HG03103 (cell line): Measurements from ENCODE around the gene ZNF764.
A peak's percentile ranks its signal among the peaks of the same experiment; 100 is the strongest.
"Not testable (repeated sequence)": the region's sequence is repeated elsewhere in the genome, so short reads cannot be mapped to it uniquely, and the experiment has no call there.

ENCODE experiments used
- ATAC-seq: cut with Tn5 transposase; IDR thresholded peaks from one replicate; pipeline ENCODE4 v1.9.1; 2021; ENCODE audit warnings: low read depth; ENCODE audit not compliant: unreplicated experiment

Gene ZNF764

GRCh38 chr16:30557957-30558788, at the start of gene ZNF764:
Gene ZNF764 (minus strand): TSS chr16:30558374. CDS start chr16:30558182, 192 bp downstream.
- ATAC-seq, result peak; percentile 76

- ATAC-seq, result no peak
Measured at GRCh38 chr16:30606004-30606403, 47.8 kb upstream of the ZNF764 start.

GRCh38 chr16:30605158-30605557, 47.0 kb upstream of the ZNF764 start:
- no peak for ATAC-seq

DNA sequence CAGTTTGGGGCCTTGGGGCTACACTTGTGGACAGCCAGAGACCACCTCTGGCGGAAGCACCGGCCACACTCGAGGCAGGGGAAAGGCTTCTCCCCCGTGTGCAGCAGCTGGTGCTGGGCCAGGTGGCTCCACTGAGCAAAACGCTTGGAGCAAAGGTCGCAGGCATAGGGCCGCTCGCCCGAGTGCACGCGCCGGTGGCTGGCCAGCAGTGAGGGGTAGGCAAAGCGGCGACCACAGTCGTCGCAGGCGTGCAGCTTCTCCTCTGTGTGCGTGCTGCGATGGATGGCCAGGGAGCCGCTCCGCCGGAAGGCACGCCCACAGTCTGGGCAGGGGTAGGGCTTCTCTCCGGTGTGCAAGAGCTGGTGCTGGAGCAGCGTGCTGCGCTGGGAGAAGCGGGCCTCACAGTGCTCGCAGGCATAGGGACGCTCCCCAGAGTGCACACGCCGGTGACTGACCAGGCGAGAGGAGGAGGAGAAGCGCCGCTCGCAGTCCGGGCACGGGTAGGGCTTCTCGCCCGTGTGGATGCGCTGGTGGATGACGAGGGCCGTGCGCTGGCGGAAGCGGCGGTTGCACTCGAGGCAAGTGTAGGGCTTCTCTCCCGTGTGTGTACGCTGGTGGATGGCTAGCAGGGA, 46.3 kb upstream of the ZNF764 start:
- ATAC-seq, result no peak

DNA sequence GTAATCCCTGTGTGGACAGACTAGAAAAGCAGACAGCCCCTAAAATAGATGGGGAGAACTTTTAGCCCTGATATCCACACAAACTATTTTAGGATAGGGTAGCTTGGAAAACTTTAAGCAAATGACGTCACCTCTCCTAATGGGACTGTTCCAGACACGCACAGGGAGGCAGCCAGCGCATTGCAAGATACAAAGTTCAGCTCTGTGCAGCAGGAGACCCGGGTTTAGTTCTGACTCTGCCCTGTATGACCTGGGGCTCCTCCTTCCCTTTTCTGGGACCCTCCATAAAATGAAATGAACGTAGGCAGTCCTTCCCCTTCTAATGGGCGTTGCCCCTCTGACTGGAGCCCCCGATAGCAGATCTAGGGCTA, 45.8 kb upstream of the ZNF764 start:
- ATAC-seq, result no peak

DNA sequence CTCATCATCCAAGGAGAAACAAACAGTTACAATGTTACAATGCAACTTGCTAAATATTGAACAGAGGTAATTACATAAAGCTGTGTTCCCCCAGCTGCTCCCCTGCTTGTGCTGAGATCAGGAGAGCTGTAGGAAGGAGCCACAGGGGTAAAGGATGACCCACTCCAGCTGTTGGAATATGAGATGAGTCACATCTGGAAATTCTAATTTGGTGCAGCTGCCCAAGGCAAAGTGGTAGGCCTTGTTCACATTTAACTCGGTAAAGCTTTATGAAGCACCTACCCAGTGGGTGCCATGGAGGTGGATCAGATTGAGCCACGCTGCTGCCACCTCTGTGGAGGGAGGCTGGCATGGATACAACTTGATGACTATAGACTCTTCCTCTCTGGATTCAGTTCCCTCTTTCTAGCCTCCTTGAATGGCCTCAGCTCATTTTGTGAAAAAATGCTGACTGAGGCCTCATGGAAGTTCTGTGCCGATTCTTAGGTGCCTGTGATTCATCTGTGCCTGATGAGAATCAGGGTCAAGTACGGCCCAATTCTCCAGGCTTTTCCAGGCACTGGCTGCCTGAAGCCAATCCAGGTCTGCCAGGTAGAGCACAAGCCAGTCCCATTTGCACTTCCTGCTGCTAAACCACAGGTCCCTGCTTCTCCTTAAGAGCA, 44.6 kb upstream of the ZNF764 start:
- no peak for ATAC-seq

DNA sequence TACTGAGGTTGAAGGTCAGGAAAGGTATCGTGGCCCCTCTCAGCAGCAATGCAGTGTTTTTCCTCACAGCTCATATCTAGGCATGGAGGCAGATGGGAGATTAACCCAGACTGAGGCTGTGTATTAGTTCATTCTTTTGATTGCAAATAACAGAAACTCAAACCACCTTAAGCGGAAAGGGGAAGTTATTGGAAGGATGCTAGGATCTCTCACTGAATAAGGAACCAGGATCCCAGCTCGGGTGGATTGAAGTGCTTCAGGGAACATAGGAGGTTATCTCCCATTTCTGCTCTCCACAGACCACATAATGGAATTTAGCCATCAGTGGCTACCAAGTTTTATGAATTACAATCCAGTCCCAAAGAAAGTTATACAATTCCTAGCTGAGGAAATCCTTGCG, 43.8 kb upstream of the ZNF764 start:
- no peak for ATAC-seq

DNA sequence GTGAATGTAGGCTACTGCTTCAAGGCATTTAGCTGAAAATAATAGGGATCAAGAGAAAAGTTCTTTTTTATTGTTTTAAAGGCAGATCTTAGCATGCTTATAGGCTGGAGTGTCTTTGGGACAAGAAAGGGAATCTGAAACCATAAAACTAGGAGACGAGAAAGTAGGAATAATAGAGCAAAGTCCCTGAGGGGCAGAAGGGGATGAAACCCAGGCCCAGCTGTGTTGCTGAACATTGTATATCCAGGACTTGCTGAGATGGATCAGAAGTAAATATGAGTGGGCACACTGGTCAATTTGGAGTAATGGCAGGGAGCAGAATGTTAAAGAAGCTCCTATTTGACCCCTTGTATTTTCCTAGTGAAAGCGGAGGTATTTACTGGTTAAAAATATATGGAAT, 42.8 kb upstream of the ZNF764 start:
- no peak for ATAC-seq

DNA sequence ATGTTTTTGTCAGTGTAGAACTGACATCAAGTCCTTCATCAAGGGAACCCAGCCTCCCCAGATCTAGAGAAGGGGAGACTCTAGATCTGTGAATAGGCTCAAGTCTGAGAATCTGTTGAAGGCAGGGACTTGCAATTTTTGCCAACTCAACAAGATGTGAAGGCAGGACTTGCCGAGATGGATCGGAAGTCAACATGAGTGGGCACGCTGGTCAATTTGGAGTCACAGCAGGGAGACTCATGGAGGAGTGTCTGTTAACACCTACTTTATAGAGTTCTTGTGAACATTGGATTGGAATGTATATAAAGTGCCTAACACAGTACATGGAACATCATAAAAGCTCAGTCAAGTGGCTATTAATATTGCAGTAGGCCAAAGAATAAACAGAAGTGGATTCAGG, 42.0 kb upstream of the ZNF764 start:
- no peak for ATAC-seq

DNA sequence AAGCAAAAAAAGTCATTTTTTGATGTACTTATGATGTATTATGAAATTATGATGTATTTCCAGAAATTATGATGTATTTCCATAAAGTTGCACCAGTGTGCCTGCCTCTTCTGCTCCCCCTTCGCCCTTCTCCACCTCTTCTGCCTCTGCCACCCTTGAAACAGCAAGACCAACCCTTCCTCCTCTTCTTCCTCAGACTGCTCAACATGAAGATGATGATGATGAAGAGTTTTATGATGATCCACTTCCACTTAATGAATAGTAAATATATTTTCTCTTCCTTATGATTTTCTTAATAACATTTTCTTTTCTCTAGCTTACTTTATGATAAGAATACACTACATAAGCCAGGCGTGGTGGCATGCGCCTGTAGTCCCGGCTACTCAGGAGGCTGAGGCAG, 34.7 kb upstream of the ZNF764 start:
- no peak for ATAC-seq

DNA sequence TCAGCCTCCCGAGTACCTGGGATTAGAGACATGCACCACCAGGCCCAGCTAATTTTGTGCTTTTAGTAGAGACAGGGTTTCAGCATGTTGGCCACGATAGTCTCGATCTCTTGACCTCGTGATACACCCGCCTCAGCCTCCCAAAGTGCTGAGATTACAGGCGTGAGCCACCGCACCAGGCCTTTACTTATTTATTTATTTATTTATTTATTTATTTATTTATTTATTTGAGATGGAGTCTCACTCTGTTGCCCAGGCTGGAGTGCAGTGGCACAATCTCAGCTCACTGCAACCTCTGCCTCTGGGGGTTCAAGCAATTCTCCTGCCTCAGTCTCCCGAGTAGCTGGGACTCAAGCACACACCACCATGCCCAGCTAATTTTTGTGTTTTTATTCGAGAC, 32.7 kb upstream of the ZNF764 start:
- ATAC-seq, result not testable (repeated sequence)

DNA sequence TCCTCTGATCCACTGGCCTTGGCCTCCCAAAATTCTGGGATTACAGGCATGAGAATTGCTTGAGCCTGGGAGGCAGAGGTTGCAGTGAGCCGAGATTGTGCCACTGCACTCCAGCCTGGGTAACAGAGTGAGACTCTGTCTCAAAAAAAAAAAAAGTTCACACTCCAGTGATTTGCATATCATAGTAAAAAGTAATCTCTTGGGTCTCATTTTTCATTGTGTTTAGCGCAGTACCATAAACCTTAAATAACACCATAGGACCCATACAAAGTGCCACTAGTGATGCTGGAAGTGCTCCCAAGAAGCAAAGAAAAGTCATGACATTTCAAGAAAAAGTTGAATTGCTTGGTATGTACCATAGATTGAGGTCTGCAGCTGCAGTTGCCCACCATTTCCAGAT, 31.4 kb upstream of the ZNF764 start:
- not testable (repeated sequence) for ATAC-seq

DNA sequence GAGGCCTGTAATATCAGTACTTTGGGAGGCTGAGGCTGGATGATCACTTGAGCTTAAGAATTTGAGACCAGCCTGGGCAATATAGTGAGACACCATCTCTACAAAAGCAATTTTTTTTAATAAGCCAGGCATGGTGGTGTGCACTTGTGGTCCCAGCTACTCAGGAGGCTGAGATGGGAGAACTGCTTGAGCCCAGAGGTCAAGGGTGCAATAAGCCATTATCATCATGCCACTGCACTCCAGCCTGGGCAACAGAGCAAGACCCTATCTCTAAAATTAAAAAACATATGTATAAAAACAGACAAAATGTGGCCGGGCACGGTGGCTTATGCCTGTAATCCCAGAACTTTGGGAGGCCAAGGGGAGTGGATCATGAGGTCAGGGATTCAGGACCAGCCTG, 30.5 kb upstream of the ZNF764 start:
- no peak for ATAC-seq

DNA sequence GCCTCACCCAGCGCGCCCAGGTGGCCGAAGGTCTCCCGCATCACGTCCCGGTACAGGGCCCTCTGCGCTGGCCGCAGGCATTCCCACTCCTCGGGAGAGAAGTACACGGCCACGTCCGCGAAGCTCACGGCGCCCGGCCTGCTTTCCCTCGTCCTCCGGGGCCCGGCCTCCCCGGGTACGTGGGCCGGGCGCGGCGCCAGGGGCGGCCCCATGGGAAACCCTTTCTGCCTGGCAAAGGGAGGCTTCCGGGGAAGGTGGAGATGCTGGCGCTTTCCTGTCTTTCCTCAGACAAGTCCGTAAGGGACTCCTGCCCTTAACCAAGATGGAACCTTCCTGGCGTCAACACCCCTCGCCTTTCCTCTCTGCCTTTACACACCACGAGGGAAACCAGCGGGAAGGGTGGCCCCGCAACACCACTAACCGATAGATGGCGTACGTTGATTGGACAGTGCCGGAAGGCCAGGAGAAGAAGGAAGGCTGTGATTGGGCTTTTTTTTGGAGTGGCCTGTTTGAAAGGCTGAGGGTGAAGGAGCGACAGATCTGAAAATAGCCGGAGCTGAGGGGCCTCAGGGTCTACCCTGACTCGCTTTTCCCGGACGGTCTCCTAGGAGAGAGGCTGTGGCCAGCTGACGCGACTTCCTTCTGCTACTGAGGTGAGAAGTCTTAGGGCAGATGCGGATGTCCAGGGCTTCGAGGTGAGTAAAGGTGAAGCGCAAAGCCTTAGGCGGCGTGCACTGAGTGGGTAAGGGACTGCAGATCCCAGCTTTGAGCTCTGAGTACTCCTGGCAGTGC, 27.4 kb upstream of the ZNF764 start, which contains the start of gene ZNF785:
ZNF785 (minus strand) TSS at position 298 of the 792 bp plus-strand sequence; CDS start at position 212, 86 bp downstream.
- peak; percentile 84 for ATAC-seq

DNA sequence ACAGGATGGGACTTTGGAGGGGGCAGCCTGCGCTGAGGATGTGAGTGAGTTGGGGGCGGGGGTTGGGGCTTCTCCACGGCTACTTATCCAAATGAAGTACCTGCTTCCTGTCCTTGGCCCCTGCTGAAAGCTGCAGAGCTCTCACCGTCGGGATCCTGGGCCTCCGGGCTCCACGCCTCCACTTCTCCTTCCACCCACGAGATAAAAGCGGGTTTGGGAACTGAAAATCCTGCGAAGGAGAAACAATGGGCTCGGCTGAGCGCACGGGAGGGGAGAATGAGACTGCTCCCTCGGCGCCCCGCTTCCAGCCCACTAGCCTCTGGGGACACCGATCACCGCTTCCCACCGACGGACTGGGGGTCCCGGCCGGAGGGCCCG, 26.8 kb upstream of the ZNF764 start:
- ATAC-seq, result no peak

- ATAC-seq, result no peak
Measured at GRCh38 chr16:30582611-30583340, 24.6 kb upstream of the ZNF764 start.

GRCh38 chr16:30581457-30581856, 23.3 kb upstream of the ZNF764 start:
- no peak for ATAC-seq

DNA sequence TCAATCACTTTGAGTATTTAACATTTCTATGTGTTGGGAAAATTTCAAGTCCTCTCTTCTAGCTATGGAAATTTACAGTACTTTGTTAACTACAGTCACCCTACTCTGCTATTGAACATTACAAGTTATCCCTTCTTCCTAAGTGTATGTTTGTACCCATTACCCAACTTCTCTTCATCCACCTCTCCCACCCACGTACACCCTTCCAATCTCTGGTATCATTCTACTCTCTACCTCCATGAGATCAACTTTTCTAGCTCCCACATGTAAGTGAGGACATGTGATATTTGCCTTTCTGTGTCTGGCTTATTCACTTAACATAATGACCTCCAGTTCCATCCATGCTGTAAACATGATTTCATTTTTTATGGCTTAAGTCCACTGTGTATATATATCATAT, 16.5 kb upstream of the ZNF764 start:
- no peak for ATAC-seq

DNA sequence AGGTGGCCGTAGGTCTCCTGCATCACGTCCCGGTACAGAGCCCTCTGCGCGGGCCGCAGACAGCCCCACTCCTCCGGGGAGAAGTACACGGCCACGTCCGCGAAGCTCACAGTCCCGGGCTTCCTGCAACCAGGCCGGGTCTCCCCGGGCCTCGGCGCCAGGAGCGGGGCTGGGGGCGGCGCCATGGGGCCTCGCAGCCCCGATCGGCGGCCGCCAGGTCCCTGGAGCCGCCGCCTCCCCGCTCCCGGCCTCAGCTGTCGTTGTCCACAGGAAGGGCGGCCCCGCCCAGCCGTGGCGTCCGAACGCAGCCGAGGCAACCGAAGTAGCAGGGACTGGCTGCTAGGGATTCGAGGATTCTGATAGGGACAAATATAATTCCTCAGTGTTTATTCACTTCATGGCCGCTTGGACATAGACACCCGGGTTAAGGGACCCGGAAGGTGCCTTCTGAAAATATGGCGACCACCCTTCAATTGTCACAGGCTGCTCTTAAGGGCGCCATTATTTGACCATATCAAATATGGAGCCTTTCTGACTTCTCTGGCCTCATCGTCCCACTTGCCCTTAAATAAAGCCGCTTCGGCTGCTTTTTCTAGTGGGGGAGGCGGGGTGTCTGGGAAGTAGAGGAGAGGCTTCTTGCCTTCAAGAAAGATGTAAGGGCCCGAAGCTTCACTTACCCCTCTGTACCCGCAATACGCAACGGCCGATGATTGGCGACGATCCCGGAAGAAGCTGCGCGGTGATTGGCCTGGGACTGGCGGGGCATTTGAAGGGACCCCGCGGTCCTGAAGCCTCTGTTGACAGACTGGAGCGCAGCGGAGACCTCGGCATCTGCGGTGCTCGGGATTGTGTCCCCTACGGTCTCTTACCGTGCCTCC, 13.5 kb upstream of the ZNF764 start, which contains the start of gene ZNF688:
ZNF688 (minus strand) TSS at position 270 of the 878 bp plus-strand sequence; CDS start at position 185, 85 bp downstream.
- ATAC-seq, result peak; percentile 65
